H9 (cell line): ENCODE measurements around the gene ADAT2. TPM values are rescaled to one million over a fixed set of nuclear protein-coding genes. Genes with fewer than 3 reads are reported as not detected.

ENCODE experiments used
- DNase-seq: peaks from one replicate; pipeline ENCODE4 v3.0.0-alpha.2; 2017
- H2AFZ ChIP-seq: one replicate; pipeline ENCODE4 v1.6.1; 2013; ENCODE audit warnings: mild to moderate bottlenecking, low read length, control low read depth, moderate library complexity
- H2AK5ac ChIP-seq: 2 replicates; pipeline ENCODE4 v1.6.1; 2013; ENCODE audit warnings: low read length, control low read depth, mixed read lengths; ENCODE audit not compliant: insufficient read length
- H2BK120ac ChIP-seq: one replicate; pipeline ENCODE4 v1.6.1; 2013; ENCODE audit warnings: low read depth, mild to moderate bottlenecking, low read length, control low read depth, inconsistent platforms; ENCODE audit not compliant: poor library complexity, severe bottlenecking
- H2BK12ac ChIP-seq: 2 replicates; pipeline ENCODE4 v1.6.1; 2013; ENCODE audit warnings: low read length, control low read depth, mixed read lengths, low read depth; ENCODE audit not compliant: insufficient read length
- H2BK15ac ChIP-seq: 2 replicates; pipeline ENCODE4 v1.6.1; 2013; ENCODE audit warnings: low read depth, low read length, control low read depth
- H2BK20ac ChIP-seq: one replicate; pipeline ENCODE4 v1.6.1; 2013; ENCODE audit warnings: low read depth, mild to moderate bottlenecking, low read length, control low read depth, inconsistent platforms; ENCODE audit not compliant: poor library complexity, severe bottlenecking
- H2BK5ac ChIP-seq: 2 replicates; pipeline ENCODE4 v1.6.1; 2013; ENCODE audit warnings: low read length, control low read depth, mixed read lengths; ENCODE audit not compliant: insufficient read length
- H3K14ac ChIP-seq: 2 replicates; pipeline ENCODE4 v1.6.1; 2013; ENCODE audit warnings: low read length, control low read depth; ENCODE audit not compliant: insufficient read depth
- H3K18ac ChIP-seq: 2 replicates; pipeline ENCODE4 v1.6.1; 2013; ENCODE audit warnings: low read depth, mild to moderate bottlenecking, mixed read lengths, low read length, control low read depth; ENCODE audit not compliant: insufficient read length
- H3K23ac ChIP-seq: 2 replicates; pipeline ENCODE4 v1.6.1; 2013; ENCODE audit warnings: low read length, control low read depth, mixed read lengths, low read depth; ENCODE audit not compliant: insufficient read length
- H3K23me2 ChIP-seq: 2 replicates; pipeline ENCODE4 v1.6.1; 2013; ENCODE audit warnings: low read depth, mild to moderate bottlenecking, mixed read lengths, low read length, control low read depth; ENCODE audit not compliant: insufficient read length, poor library complexity, severe bottlenecking
- H3K27ac ChIP-seq: 2 replicates; pipeline ENCODE4 v1.5.1; 2013; ENCODE audit warnings: low read length, control low read depth, mixed read lengths, low read depth; ENCODE audit not compliant: insufficient read length
- H3K27me3 ChIP-seq: 2 replicates; pipeline ENCODE4 v1.6.1; 2013; ENCODE audit warnings: low read length, control low read depth, inconsistent platforms; ENCODE audit not compliant: insufficient read depth
- H3K4ac ChIP-seq: 2 replicates; pipeline ENCODE4 v1.6.1; 2013; ENCODE audit warnings: low read depth, mild to moderate bottlenecking, control low read depth, inconsistent platforms, low read length, moderate library complexity
- H3K4me1 ChIP-seq: 2 replicates; pipeline ENCODE4 v1.6.1; 2013; ENCODE audit warnings: low read length, control low read depth, inconsistent platforms; ENCODE audit not compliant: insufficient read depth
- H3K4me2 ChIP-seq: 2 replicates; pipeline ENCODE4 v1.6.1; 2013; ENCODE audit warnings: low read length, control low read depth, mixed read lengths; ENCODE audit not compliant: insufficient read length, insufficient read depth
- H3K56ac ChIP-seq: 2 replicates; pipeline ENCODE4 v1.6.1; 2013; ENCODE audit warnings: low read depth, mild to moderate bottlenecking, mixed read lengths, low read length, control low read depth; ENCODE audit not compliant: insufficient read length
- H3K79me1 ChIP-seq: 2 replicates; pipeline ENCODE4 v1.6.1; 2013; ENCODE audit warnings: low read depth, mild to moderate bottlenecking, moderate library complexity, low read length, control low read depth, inconsistent platforms; ENCODE audit not compliant: insufficient read depth, poor library complexity, severe bottlenecking
- H3K79me2 ChIP-seq: 2 replicates; pipeline ENCODE4 v1.6.1; 2013; ENCODE audit warnings: low read length, control low read depth, inconsistent platforms; ENCODE audit not compliant: insufficient read depth
- H3K9ac ChIP-seq: 2 replicates; pipeline ENCODE4 v1.6.1; 2013; ENCODE audit warnings: low read length, control low read depth, mixed read lengths; ENCODE audit not compliant: insufficient read length; ENCODE audit errors: extremely low read depth
- H3K9me3 ChIP-seq: one replicate; pipeline ENCODE4 v1.6.1; 2013; ENCODE audit warnings: low read depth, low read length, inconsistent platforms; ENCODE audit not compliant: control insufficient read depth
- H3T11ph ChIP-seq: one replicate; pipeline ENCODE4 v1.6.1; 2013; ENCODE audit warnings: mild to moderate bottlenecking, low read length, control low read depth, inconsistent platforms
- H4K20me1 ChIP-seq: one replicate; pipeline ENCODE4 v1.6.1; 2013; ENCODE audit not compliant: control insufficient read depth, insufficient read length, insufficient read depth
- H4K5ac ChIP-seq: 2 replicates; pipeline ENCODE4 v1.6.1; 2013; ENCODE audit warnings: low read depth, mild to moderate bottlenecking, mixed read lengths, low read length, control low read depth; ENCODE audit not compliant: insufficient read length
- H4K8ac ChIP-seq: replicated peaks from 2 replicates; pipeline ENCODE4 v1.6.1; 2013; ENCODE audit warnings: low read length, control low read depth, mixed read lengths, low read depth; ENCODE audit not compliant: insufficient read length
- H4K91ac ChIP-seq: 2 replicates; pipeline ENCODE4 v1.6.1; 2013; ENCODE audit warnings: low read depth, mild to moderate bottlenecking, moderate library complexity, mixed read lengths, low read length, control low read depth; ENCODE audit not compliant: insufficient read length
- H3K27ac Mint-ChIP-seq, 3 experiments: 2 replicates in 2 of 3; 3 replicates in 1 of 3; pipeline ENCODE4 v1.8.0; 2020 to 2021; ENCODE audit warnings: mixed read lengths in 3 of 3, mild to moderate bottlenecking in 1 of 3, moderate library complexity in 1 of 3
- H3K27me3 Mint-ChIP-seq: 2 replicates; pipeline ENCODE4 v1.8.0; 2021; ENCODE audit warnings: low read depth, mild to moderate bottlenecking, moderate library complexity, mixed read lengths
- H3K36me3 Mint-ChIP-seq, 3 experiments: 2 replicates in 2 of 3; 3 replicates in 1 of 3; pipeline ENCODE4 v1.8.0; 2020 to 2021; ENCODE audit warnings: low read depth in 3 of 3, mixed read lengths in 3 of 3; ENCODE audit not compliant: insufficient read depth in 1 of 3
- H3K4me1 Mint-ChIP-seq, 2 experiments: 2 replicates each; pipeline ENCODE4 v1.8.0; 2020; ENCODE audit warnings: mixed read lengths in 2 of 2
- H3K4me3 Mint-ChIP-seq, 2 experiments: 2 replicates in 1 of 2; 3 replicates in 1 of 2; pipeline ENCODE4 v1.8.0; 2020 to 2021; ENCODE audit warnings: mild to moderate bottlenecking in 2 of 2, mixed read lengths in 2 of 2, moderate library complexity in 1 of 2
- H3K9me3 Mint-ChIP-seq, 2 experiments: 2 replicates in 1 of 2; 3 replicates in 1 of 2; pipeline ENCODE4 v1.8.0; 2020; ENCODE audit warnings: mild to moderate bottlenecking in 2 of 2, mixed read lengths in 2 of 2, moderate library complexity in 1 of 2
- CTCF ChIP-seq: fragments of 200-600 bp; sonication (generic); conservative IDR thresholded peaks from 3 replicates; pipeline ENCODE4 v1.8.0; 2021; ENCODE audit warnings: antibody characterized with exemption, mild to moderate bottlenecking
- WGBS: extraction: QIAGEN DNeasy Blood & Tissue Kit; methylation state at CpG from one replicate; pipeline ENCODE4 v1.1.7; 2013; ENCODE audit warnings: missing lambda C conversion rate, low lambda C conversion rate, mixed read lengths; ENCODE audit not compliant: insufficient read length; ENCODE audit errors: extremely low coverage; 5-methylcytosine and 5-hydroxymethylcytosine counted together
- long read RNA-seq: library from polyadenylated mRNA; unstranded; transcript quantifications from one replicate; pipeline ENCODE4 v2.0.0, GENCODE V29; 2020
- total RNA-seq: library from RNA; stranded (reverse); gene quantifications from 2 replicates; pipeline ENCODE4 v1.2.1, GENCODE V29; 2021

Gene ADAT2
- total RNA-seq: 11.3 and 13.1 TPM in 2 replicates
- long read RNA-seq, full-length matches to known transcripts: 36 of 48 reads
- long read RNA-seq, partial matches to known transcripts: 3 of 48 reads
- long read RNA-seq, other reads (novel, unspliced or antisense): 9 of 48 reads

GRCh38 chr6:143450453-143451371, at the start of gene ADAT2, which contains the start of gene PEX3:
Gene ADAT2 (minus strand): TSS chr6:143450695. CDS start chr6:143450658, 37 bp downstream.
Gene PEX3 (plus strand): TSS chr6:143450805. CDS start chr6:143451043, 238 bp downstream.
- Mint-ChIP-seq H3K4me3 (peak within 1 kb of the TSS; percentile 93 to 99), H3K27me3 (no peaks in the 10 kb centered on the region), H3K4me1 (peaks cover 10 to 11% of the 10 kb centered on the region in 2 experiments), H3K27ac (peak within 1 kb of the TSS; percentile 61 to 99 (median 98); a peak in 6 of 7 replicates), H3K9me3 (no peaks in the 10 kb centered on the region), H3K36me3 (peaks cover 0 to 1% (median 0%) of the 10 kb centered on the region in 3 experiments; a peak in 1 of 7 replicates)
- H3K23ac ChIP-seq: no peak within 1 kb of the TSS
- no peak for TF ChIP-seq CTCF
- no peaks in the 10 kb centered on the region for H3K79me2 ChIP-seq
- H3K9ac ChIP-seq: peak within 1 kb of the TSS; percentile 90
- H2BK12ac ChIP-seq: no peak within 1 kb of the TSS
- H3K23me2 ChIP-seq: peaks cover 16% of the 10 kb centered on the region
- peak within 1 kb of the TSS; percentile 88 for H3K14ac ChIP-seq
- H4K8ac ChIP-seq: no peak within 1 kb of the TSS
- H3K4me1 ChIP-seq: no peaks in the 10 kb centered on the region
- H3K9me3 ChIP-seq: no peaks in the 10 kb centered on the region
- WGBS: no CpG with 5 or more reads among the region's 56 CpGs
- peak within 1 kb of the TSS; percentile 81 for H4K5ac ChIP-seq
- H2BK120ac ChIP-seq: no peak within 1 kb of the TSS
- DNase-seq: peak; percentile 96
- no peak within 1 kb of the TSS for H2BK5ac ChIP-seq
- no peak within 1 kb of the TSS for H3K56ac ChIP-seq
- H4K20me1 ChIP-seq: no peaks in the 10 kb centered on the region
- peak within 1 kb of the TSS; percentile 49 for H2AFZ ChIP-seq
- H4K91ac ChIP-seq: no peak within 1 kb of the TSS
- no peak within 1 kb of the TSS for H3K27ac ChIP-seq
- H3K4ac ChIP-seq: no peak within 1 kb of the TSS
- no peak within 1 kb of the TSS for H3T11ph ChIP-seq
- H2BK15ac ChIP-seq: no peak within 1 kb of the TSS
- no peaks in the 10 kb centered on the region for H3K27me3 ChIP-seq
- peak within 1 kb of the TSS; percentile 58 for H3K18ac ChIP-seq
- H3K4me2 ChIP-seq: peak within 1 kb of the TSS; percentile 88
- no peak within 1 kb of the TSS for H2AK5ac ChIP-seq
- H2BK20ac ChIP-seq: no peak within 1 kb of the TSS
- no peaks in the 10 kb centered on the region for H3K79me1 ChIP-seq
